ENCODE data around the gene GLIPR1L2. TPM values are rescaled to one million over a fixed set of nuclear protein-coding genes. Genes with fewer than 3 reads are reported as not detected.

The GLIPR1L2 gene
- total RNA-seq, 1 donor, result 0.43 TPM

- DNase-seq (ENCODE audit: low read depth), result peak; percentile 81
- peak overlapping the region; percentile 61 for H3K4me3 ChIP-seq (ENCODE audit: low read depth, low read length)
- TF ChIP-seq, protein P1, sequence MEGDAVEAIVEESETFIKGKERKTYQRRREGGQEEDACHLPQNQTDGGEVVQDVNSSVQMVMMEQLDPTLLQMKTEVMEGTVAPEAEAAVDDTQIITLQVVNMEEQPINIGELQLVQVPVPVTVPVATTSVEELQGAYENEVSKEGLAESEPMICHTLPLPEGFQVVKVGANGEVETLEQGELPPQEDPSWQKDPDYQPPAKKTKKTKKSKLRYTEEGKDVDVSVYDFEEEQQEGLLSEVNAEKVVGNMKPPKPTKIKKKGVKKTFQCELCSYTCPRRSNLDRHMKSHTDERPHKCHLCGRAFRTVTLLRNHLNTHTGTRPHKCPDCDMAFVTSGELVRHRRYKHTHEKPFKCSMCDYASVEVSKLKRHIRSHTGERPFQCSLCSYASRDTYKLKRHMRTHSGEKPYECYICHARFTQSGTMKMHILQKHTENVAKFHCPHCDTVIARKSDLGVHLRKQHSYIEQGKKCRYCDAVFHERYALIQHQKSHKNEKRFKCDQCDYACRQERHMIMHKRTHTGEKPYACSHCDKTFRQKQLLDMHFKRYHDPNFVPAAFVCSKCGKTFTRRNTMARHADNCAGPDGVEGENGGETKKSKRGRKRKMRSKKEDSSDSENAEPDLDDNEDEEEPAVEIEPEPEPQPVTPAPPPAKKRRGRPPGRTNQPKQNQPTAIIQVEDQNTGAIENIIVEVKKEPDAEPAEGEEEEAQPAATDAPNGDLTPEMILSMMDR (IDR thresholded peaks at IDR 0.05; ENCODE audit: insufficient read depth, low read depth, low read length), result no peak
Measured at GRCh38 chr12:75481774-75482173, 90.9 kb downstream of the GLIPR1L2 start.

Other genes with a start within 250 kb of the GLIPR1L2 start
- gene KCNC2, start 181.2 kb upstream of the GLIPR1L2 start, total RNA-seq, result 0.43 TPM in 1 of 2 replicates, not detected in the other
- 7.8 and 10.0 TPM in 2 replicates for gene CAPS2, start 60.8 kb upstream of the GLIPR1L2 start, total RNA-seq
- gene GLIPR1L1, start 56.4 kb upstream of the GLIPR1L2 start, total RNA-seq, result not detected in 2 replicates
- 51.5 and 60.0 TPM in 2 replicates for gene GLIPR1, start 89.7 kb downstream of the GLIPR1L2 start, total RNA-seq
- 27.4 and 31.1 TPM in 2 replicates for gene KRR1, start 120.5 kb downstream of the GLIPR1L2 start, total RNA-seq

Data from fibroblast of villous mesenchyme (primary cell).